Activated CD4-positive, alpha-beta T cell treated with anti-CD3 and anti-CD28 coated beads for 4 hours (primary cell): ENCODE results near the gene LRMDA.

ENCODE experiments used
- DNase-seq, 2 donors: peaks; one replicate each; pipeline ENCODE4 v3.0.0-alpha.2; 2020

Gene LRMDA

DNA sequence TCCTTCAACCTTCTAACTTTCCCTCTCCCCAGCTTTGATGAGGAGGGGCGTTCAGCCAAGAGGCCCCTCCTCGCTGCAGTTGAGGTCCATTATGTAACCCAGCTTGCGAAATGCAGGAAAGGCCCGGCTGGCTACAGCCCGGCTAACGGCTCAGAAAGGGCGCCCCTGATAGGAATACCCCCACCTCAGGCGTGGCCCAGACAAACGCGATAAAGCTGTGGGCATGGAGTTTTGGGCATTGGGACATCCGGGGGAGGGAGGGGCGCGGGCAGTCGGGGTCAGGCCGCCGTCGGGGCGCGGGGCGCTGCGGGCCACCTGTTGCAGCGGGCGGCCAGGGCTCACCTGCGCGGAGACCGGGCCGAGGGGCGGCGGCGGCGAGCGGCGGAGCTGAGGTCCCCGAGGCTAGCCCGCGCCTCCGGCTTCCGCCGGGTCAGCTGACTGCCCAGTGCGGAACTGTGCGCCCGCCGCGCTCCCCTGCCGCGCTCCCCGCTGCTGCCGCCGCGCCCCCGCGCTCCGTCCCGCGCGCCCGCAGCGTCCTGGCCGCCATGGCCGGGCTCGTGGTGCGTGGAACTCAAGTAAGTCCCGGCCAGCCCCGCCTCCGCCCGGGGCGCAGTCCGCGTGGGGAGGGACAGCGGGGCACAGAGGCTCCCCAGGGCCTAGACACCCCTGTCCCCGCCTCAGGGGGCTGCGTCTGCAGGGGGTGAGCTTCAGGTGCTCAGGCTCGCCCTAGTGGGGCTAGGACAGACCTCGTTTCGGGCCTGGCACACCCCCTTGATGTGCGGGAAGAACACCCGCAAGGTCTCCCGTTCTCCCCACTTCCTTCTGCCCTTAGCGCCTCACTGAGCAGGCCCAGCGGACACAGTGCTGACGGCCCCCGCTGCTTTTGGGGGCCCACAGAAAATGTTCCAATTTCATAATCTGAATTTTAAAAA is at the start of gene LRMDA:
Gene LRMDA, plus strand, starts transcription at position 445 of the 932 bp plus-strand sequence.
- no peak for DNase-seq

DNA sequence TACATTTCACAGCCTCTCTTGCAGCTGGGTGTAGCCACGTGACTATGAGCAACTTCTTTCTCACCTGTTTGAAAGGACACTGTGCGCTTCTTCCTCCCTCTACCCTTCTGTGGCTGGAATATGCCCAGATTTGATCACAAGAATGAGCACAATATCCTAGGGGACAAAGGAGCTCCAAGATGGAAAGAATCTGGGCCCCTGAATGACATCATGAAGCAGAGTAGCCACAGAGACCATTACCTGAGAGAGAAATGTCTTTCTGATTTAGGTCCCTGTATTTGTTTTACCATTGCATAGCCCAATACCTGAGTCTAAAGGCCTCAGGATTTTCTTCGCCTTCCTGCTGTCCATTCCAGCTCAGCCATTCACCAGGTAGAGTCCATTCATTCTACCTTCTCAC is 45.3 kb upstream of the LRMDA start:
- DNase-seq: no peak

DNA sequence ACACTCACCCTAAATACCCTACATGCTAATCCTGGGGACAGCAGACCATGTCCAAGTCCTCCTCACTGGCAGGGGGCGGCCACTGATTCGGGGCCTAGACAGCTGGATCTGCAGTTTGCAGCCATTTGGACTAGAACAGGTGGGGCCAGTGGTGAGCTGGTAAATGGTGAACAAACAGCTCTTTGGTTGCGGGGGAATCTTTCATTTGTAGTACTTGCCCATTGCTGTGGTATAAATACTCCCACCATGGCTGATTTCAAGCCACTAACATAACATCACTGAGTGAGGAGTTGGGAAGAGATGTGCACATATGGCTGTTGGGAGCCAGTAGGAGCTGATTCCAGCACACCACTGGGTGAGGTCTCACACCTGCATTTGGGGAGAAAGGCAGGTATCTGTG is 43.3 kb upstream of the LRMDA start:
- no peak for DNase-seq

DNA sequence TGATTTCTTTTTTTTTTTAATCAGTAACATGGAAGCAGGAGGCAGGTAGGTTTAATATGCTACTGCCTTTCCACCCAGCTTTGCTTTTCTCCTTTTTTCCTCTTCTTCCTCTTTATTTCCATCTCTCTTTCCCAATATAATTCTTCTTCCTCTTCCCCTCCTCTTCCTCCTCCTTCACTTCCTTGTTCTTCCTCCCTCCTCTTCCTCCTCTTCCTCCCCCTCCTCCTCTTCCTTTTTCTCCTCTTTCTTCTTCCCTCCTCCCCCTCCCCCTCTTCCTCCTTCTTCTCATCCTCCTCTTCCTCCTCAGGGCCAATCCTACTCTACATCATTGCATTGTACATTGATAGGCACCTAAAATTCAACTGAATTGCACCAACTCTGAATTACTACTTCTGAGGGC is 41.2 kb upstream of the LRMDA start:
- DNase-seq: no peak

DNA sequence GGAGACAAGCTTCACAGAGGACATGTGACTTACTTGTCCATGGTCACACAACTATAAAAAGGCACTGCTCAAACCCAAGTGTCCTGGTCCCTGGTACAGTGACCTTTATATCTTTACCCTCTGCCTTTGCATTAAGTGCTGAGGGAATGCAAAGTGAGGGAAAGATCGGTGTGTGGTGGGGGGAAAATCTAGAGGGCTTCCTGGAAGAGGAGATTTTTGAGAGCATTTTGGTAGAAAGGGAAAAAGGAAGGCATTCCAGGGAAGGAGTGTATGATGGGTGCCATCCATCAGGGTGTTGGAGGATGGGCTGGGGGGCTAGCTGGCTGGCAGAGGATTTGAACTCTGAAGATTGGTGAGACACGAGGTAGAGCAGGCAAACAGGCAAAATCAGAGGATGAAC is 39.2 kb upstream of the LRMDA start:
- no peak for DNase-seq

DNA sequence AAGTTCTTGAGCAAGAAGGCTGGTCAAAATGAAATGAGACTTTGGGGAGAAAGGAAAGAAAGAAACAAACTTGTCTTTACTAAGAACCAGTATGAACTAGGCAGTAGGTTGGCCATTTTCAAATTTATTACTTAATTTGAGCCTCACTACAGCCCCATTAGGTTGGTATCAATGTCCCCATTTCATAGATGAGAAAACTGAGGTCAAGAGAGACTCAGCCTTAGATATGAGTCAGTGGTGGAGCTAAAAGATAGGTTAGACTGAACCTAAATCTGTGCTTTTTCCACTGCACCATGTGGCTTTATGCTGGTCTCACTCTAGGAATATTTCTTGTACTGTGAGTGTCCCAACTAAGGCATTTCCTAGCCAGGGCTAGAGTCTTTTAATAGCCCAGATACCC is 38.7 kb upstream of the LRMDA start:
- DNase-seq: no peak

DNA sequence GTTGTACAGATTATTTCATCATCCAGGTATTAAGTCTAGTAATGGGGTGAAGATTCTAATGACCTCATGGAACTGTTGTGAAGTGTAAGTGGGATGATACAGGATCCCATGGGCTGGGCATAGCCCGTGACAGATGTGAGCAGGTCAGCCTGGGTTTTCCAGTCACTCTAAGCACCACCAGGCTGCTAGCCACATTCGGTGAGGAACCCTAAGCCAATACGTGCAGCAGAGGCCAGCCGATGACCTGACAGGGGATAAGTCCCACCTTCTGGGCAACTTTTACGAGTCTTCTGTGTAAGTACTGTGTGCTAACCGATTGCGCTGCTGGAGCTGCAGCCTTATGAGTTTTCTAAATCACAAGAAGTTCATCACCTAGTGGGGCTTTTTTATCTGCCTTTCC is 37.2 kb upstream of the LRMDA start:
- DNase-seq: no peak

DNA sequence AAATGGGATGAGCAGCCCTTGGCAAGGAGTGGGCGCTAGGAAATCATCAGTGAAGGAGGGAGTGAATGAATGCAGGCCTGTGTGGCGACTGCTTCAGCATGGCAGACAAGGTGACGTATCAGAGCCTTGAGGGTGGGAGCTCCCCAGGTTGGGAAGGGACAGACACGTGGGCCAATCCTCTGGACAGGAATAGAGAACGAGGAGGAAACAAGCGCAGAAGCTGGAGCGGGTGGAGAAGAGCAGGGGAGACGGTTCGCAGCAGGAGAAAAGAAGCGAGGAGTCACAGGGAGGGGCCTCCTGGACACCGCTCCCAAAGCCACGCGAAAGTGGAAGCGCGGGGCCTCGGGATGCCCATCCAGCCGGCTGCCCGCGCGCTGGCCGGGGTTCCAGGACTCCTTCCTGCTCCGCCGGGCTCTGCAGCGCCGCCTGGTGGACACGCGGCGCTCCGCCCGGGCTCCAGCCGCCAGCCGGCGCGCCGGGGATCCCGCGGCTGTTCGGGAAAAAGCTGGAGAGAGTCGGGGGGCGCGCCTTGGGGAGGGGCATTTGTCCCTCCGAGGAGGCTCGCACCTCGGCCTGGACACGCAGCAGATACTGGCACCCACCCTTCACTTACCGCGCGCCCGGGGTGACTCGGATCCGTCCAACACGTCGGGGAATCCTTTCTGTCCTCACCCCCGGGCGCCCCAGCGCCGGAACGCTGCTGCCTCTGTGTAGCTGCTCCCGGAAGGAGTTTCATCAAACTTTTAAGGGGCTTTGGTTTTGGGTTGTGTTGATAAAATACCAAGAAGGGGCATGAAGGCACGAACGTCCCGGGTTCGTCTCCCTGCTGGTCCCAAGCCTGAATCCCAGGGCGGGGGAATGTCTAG is 36.1 kb upstream of the LRMDA start:
- no peak for DNase-seq

DNA sequence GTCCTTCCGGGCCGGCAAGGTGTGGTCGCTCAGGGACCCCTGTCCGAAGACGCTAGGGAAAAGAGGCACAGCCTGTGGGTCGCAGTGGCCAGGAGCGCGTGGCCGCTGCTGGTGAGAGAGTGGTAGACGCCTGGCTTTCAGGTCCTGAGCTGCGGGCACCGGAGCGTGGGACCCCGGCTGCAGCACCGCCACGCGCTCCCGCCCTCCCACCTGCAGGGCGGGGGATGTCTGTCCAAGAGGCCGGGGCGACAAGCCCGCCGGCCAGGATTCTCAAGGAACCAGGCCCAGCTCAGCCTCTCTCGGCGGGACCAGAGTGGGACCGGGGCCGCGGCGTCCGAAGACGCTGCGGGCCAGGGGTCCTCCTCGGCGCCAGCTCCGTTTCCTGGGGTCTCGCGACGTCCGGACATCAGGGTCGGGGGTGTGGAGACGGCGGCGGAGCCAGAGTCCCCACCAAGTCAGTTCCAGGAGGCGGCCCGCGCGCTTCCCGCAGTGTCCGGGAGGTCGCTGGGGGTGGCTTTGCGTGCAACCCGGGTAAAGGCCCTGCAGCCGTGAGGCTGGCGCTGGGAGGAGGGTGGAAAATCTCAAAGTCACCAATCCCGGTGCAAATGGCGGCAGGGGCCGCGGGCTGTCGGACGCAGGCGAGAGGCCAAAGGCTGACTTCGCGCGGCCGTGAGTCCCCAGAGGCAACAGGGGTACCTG is 35.3 kb upstream of the LRMDA start:
- DNase-seq: no peak

DNA sequence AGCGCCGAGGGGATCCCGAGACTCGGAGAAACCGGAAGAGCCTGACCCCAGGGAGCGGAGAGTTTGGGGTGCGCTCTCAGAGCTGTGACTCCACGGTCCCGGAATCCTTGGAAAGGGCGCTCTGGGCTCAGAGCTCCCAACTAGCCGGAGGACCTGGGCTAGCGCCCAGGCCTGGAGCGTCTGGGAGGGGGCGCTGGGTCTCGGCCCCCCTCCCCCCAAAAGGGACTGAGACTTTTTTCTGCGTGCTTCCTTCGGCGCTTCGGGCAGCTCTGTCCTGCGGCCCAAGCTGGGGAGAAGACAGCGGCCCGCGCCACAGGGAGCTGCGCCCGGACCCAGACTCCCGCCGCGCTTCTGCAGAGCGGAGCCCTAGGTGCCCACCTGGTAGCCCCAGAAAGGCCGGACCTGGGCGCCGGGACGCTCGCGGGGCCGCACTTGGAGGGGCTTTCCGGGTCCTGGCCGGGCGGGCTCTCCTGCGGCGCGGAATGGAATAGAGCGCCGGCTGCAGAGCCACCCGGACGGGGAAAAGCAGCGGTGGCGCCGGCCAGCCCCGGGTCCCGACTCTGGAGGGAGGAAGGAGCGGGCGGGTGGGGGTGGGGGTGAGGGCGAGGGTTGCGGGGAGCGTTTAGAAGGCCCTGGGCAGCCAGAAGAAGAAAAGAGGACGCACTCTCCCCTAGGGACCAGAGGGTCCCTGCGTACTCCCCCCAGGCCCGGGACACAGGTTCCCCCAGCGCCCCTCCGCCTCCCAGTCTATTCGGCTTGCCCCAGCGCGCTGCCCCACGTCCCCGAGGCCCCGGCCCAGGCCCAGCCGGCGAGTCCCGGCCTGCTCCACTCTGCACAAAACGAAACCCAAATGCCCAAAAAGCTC is 34.6 kb upstream of the LRMDA start:
- DNase-seq: no peak

DNA sequence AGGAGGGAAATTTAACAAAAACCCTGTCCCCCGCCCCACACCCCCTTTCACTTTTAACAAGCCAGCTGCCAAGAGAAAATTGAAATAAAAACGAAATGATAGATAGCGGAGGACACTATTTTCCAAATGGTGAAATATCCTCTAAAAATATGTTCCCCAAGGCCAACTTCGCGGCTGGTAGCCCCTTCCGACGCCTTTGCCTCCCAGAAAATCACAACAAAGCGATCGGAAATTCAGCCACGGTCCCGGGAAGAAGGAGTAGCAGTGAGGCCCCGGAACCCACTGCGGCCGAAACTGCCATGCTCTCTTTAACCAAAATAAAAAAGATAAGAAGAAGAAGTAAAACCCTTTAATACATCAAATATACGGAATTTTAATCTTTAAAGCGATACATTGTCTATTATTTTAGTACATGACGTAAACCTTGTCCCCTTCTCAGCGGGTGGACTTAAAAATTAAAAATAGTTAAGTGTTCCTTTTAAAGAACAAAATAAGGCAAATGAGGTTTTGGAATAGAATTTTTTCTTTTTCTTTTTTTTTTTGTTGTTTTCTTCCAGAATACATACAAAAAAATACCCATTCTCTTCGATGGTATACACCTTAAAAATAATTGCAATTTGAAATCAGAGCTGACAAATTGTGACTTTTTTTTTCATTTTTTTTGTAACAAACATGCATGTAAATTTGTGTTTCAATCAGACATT is 33.8 kb upstream of the LRMDA start:
- DNase-seq: no peak

DNA sequence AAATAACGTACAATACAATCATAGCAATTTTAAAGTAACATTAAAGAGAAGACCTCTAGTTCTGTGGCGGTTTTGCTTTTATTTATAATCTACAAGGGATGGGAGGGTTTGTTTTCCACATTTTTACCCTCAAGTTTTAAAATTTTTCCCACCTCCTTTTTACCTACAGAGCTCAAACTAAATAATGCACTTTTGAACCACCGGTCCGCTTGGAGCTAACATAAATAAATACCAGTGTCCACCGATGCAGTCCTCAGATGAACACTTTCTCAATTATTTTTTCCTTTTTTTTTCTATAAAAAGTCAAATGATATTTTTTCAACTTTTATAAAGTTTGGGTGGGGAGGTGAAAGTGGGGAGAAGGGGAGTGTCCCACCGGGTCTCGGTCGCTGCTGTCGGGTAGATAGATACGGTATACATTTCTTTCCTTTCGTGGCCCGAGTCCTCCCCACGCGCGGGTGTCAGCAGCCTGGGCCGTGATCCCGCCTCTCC is 33.2 kb upstream of the LRMDA start:
- no peak for DNase-seq

DNA sequence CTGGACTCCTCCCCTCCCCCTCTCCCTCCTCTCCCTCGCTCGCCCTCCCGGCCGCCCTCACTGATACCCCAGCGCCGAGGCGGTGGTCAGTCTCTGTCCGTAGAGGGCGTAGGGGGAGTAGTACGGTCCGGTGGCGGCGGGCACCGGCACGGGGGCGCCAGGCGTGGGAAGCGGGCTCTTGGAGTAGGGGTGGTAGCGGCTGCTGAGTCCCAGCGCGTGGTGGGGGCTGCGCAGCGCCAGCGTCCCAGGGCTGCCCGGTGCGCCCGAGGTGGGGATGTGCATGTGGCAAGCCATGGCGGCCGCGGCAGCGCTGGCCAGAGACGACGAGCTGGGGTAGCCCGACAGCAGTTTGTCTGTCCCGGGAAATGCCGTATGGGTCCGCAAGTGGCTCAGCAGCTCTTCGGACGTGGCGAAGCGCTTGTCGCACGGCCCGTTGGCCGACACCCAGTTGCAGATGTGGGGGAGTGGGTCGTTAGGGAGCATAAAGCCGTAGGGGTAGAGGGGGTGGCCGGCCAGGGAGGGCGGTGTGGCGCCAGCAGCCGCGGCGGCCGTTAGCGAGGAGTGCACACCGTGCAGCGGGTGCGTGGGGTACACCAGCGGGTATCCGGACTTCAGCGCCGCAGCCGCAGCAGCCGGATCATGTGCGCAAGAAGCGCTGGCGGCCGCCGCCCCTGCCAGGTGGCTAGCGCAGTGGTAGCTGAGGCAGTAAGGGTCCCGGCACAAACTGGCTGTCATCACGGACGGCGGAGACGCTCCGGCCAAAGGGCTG is 32.5 kb upstream of the LRMDA start:
- no peak for DNase-seq

DNA sequence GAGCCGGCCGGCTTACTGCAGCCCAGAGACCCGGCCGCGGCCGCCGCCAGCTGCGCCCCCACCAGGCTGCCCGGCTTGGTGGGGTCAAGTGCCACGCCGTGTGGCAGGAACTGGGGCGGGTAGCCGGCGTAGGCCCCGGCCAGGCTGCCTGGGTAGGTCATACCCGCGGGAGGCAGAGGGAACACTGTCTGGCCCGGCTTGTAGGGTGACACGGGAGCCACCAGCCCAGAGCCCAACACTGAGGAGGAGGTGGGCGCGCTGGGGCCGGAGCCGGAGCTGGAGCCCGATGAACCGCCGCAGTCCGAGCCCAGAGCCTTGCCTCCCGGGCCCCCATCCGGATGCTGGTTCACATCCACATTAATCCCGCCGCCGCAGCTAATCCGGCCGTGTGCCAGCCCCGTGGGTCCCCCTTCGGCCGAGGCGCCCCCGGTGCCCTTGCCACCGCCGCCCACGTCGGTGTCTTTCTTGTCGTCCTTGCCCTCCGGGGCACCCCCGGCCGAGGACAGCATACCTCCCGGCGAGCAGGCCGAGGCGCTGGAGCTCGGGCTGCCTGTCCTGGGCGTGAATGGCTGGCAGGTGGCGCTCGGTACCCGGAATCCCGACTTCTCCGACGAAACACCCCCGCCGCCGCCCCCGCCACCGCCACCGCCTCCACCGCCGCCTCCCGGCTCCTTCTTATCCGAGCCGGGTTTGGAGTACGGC is 31.8 kb upstream of the LRMDA start:
- peak; percentile 40 to 48 for DNase-seq

DNA sequence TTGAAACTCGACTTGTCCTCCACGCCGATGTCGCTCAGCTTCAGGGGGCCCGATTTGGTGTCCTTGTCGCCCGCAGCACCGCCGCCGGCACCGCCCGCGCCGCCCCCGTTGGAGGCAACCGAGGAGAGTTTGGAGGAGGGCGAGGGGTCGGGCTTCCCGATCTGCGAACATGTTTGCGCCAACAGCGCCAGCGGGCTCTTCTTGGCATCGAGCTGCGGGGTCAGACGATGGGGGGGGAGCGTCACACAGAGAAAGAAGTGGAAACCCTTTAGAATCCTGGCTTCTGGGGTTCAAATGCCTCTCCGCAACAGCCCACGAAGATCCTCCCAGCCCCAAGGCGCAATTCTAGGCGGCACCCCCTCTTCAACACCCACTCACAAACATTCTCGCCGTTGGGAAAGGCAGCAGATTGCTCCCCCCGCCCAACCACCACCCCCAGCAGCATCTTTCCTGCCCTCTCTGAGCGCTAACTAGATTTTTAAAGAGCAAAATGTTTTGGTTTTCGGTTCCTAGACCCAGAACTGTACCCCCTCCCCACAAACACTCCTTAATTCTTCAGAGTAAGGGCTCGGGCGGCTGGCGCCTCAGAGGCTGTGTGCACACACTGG is 31.2 kb upstream of the LRMDA start:
- no peak for DNase-seq

DNA sequence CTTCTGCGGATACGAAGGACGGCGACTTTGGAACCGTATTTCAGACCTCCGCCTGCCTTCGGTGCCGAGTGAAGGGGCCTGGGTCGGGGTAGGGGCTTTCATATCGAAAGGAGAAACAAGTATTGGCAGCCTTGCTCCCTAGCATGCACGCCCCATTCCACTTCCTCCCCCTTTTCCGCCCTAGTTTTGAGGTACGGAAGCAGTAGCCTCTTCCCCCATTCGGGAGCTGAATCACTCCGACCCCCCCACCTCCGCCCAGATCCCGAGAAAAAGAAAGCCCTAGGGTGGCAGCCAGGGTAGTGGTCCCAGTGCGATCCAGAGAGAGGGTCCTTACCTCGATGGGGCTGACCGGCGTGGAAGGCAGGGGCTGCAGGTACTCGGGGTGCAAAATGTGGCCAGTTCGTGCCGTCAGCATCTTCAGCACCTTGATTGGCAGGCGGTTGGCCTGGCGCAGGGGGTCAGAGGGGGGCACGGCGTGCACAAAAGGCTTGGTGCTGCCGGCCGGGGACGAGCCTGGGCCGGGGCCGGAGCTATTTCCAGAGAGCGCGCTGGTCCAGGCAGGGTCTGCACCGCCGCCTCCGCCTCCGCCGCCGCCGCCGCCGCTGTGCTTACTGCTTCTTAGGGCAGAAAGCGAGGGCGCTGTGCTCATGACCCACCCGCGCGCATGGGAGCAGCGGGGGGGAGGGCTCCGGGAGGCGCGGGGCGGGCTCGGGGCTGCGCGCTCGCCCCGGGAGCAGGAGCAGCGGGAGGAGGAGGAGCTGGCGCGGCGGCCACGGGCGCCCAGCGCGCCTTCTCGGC is 30.5 kb upstream of the LRMDA start:
- DNase-seq: no peak

DNA sequence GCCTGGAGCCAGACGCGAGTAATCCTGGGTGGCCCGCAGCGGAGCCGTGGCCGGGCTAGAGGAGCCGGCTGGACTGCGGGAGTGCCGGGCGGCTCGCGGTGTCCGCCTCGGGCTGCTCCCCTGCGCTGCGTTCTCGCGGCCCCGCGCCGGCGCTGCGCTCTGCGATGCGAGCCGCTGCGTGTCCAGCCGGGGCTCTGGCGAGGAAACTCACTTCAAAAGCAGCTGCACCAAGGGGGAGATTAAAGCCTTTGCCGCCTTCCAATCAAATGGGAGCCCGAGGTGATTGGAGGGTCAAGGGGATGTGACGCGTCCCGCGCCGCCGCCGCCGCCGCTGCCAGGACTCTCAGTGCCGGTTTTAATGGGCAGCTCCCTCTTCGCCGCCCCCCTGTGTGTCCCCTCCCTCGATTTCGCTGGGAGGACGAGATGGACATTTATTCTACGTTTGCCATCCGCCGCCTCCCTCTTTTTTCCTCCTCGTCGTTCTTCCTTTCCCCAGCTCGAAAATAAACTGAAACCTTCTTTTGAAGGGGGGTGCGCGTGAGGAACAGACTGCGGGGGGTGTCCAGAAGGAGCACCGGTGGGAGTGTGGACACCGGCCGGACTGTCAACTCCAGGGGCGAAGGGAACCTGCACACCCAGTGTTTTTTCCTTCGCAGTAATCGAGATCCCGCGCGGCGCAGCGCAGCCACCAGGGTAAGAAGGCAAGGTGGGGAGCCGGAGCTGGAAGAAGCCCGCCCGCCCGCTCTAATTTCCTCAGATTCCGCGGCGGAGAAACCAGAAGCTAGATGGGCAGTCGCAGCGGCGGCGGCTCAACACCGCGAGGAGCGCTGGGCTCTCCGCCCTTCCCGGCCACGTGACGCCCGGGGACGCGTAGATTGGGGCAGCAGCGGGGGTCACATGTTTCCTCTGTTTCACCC is 29.6 kb upstream of the LRMDA start, which contains the start of gene ZNF503:
Gene ZNF503, minus strand, starts transcription at position 196 of the 917 bp plus-strand sequence. CDS start 345 bp downstream, outside the sequence.
- DNase-seq: no peak
